GM06990 (cell line): ENCODE measurements around the gene FTO.

Experiments
- DNase-seq: peaks from one replicate; pipeline ENCODE4 v3.0.0-alpha.2; 2011; ENCODE audit not compliant: insufficient read length; ENCODE audit errors: extremely low read depth
- H3K27me3 ChIP-seq: replicated peaks from 2 replicates; pipeline ENCODE4 v1.6.0; 2011; ENCODE audit warnings: low read length; ENCODE audit not compliant: control insufficient read depth, insufficient read depth
- H3K36me3 ChIP-seq: 2 replicates; pipeline ENCODE4 v1.5.1; 2011; ENCODE audit warnings: low read length; ENCODE audit not compliant: control insufficient read depth, insufficient read depth
- H3K4me3 ChIP-seq: replicated peaks from 2 replicates; pipeline ENCODE4 v1.5.1; 2011; ENCODE audit warnings: low read depth, mild to moderate bottlenecking, control low read depth, low read length
- TF ChIP-seq, protein P1 (sequence below): IDR thresholded peaks from 2 replicates; pipeline ENCODE4 v1.5.1; 2011; ENCODE audit warnings: low read length, control low read depth, mild to moderate bottlenecking, inconsistent platforms; ENCODE audit not compliant: insufficient read depth, poor library complexity, severe bottlenecking

The FTO gene

DNA sequence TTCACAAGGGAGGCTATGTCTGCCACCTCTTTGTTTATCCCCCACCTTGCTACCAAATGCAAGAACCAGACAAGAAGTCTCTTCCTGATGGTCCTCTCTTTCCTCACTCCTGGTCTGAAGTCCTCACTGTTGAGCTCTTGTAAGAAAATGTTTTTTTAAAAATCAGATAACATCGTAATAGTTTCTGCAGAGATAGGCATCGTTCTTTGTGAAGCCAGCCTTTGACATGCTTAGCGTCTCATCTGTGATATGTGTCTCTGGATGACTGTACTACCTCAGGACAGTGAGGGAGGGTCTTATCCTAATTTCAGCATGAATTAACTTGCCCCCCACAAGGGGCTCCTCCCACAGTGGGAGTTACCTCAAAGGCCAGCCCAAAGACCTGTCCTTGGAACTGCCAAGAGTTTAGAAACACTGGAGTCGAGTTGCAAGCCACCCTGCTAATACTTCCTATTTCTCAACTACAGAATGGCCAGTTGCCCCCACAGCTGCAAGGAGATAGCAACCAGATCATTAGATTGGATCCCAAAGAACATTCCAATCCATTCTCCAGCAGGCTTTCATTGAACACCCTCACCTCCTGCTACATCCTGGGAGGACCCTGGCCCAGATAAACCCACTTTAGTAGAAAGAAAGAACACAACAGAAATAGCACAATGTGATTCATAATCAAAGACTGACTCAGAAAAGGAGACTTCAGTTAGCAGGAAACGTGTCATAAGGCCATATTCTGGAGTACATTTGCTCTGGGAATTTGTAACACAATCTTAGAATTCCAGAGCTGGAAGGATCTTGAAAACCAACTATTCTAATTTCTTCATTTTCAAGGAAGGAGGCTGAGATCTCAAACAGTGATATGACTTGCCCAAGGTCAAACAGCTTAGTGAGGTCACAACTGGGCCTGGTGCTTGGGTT lies 431.7 kb downstream of the FTO start:
- TF ChIP-seq, protein P1, sequence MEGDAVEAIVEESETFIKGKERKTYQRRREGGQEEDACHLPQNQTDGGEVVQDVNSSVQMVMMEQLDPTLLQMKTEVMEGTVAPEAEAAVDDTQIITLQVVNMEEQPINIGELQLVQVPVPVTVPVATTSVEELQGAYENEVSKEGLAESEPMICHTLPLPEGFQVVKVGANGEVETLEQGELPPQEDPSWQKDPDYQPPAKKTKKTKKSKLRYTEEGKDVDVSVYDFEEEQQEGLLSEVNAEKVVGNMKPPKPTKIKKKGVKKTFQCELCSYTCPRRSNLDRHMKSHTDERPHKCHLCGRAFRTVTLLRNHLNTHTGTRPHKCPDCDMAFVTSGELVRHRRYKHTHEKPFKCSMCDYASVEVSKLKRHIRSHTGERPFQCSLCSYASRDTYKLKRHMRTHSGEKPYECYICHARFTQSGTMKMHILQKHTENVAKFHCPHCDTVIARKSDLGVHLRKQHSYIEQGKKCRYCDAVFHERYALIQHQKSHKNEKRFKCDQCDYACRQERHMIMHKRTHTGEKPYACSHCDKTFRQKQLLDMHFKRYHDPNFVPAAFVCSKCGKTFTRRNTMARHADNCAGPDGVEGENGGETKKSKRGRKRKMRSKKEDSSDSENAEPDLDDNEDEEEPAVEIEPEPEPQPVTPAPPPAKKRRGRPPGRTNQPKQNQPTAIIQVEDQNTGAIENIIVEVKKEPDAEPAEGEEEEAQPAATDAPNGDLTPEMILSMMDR: no peak
- Histone ChIP-seq H3K27me3 (no peaks in the 10 kb centered on the region), H3K4me3 (no peak overlapping the region), H3K36me3 (no peaks in the 10 kb centered on the region)
- DNase-seq: no peak

DNA sequence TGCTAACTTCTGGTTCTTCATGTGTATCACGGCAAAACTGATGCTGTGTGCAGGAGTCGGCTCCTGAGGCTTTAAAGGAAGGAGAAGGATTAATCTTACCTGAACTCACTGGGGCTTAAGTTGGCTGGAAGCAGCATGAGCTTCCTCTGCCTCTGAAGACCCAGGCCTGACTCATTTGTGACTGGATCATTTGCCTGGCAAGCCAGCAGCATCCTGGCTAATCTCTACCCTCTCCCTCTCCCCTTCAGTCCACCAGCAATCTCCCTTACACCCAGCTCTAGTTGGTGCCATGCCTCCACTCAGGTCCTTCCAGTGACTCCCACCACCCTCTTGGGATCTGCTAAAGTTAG lies 432.3 kb downstream of the FTO start:
- H3K36me3 ChIP-seq: no peaks in the 10 kb centered on the region
- no peak overlapping the region for H3K4me3 ChIP-seq
- DNase-seq: no peak
- no peaks in the 10 kb centered on the region for H3K27me3 ChIP-seq
- TF ChIP-seq, protein P1: no peak

DNA sequence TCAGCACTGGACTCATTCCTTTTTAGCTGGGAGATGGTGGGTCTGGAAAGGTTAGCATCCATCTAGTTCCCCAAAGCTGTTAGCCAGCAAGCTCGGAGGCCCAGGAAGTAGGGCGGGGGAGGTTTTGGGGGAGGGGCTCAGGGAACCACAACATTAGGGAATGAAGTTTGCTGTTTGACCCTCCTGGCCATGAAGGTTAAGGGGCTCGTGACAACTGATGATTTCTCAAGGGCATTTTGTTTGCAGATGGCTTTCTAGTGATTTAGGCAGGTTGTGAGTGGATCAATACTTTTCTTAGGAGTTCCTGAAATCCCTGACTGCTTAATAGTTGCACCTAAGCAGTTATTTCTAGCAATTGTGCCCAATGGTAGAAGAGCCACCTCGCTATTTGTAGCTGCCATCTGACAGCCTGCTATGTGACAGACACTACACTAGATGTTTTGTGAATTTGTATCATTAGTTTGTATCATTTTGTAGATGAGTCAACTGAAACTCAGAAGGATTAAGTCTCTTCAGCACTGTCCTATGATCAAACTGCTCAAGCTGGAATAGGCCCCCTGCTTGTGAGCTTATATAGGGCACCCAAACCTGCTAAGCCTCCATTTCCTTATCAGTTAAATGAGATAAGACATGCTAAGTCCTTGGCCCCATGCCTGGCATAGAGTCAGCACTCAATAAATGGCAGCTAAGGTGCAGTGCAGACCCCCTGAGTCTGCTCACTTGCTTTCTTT lies 436.3 kb downstream of the FTO start:
- TF ChIP-seq, protein P1: no peak
- Histone ChIP-seq H3K36me3 (no peaks in the 10 kb centered on the region), H3K4me3 (no peak overlapping the region), H3K27me3 (no peaks in the 10 kb centered on the region; the same call in 1 of the 2 replicates)
- DNase-seq: no peak

DNA sequence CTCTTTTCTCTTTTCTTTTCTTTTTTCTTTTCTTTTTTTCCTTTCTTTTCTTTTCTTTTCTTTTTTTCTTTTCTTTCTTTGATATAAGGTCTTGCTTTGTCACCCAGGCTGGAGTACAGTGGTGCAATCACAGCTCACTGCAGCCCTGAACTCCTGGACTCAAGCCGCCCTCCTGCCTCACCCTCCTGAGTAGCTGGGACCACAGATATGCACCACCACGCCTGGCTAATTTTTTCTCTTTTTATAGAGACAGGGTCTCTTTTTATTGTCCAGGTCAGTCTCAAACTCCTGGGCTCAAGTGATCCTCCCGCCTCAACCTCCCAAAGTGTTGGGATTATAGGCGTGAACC lies 436.8 kb downstream of the FTO start:
- TF ChIP-seq, protein P1: no peak
- Histone ChIP-seq H3K36me3 (no peaks in the 10 kb centered on the region), H3K4me3 (no peak overlapping the region), H3K27me3 (no peaks in the 10 kb centered on the region; the same call in 1 of the 2 replicates)
- no peak for DNase-seq

DNA sequence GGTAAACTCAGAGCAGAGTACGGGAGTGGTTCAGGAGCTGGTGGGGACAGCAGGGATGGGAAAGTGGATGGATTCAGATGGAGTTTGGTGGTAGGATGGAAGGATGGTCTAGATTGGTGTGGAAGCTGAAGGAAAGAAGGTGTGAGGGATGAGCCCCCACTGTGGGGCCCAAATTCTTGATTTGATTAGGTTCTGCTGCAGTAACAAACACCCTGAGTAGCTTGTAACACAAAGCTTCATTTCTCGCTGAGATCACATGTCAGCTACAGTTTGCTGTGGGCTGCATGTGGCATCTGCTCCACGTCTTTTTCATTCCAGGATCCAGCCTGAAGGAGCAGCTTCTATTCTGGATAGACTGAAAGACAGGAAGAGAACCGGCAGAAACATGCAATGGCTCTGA lies 438.8 kb downstream of the FTO start:
- no peak for DNase-seq
- H3K4me3 ChIP-seq: no peak overlapping the region
- no peaks in the 10 kb centered on the region for H3K36me3 ChIP-seq
- no peaks in the 10 kb centered on the region; the same call in 1 of the 2 replicates for H3K27me3 ChIP-seq
- TF ChIP-seq, protein P1: no peak
